Caco-2 (cell line): ENCODE measurements around the gene BHLHE40. TPM values are rescaled to one million over a fixed set of nuclear protein-coding genes. Genes with fewer than 3 reads are reported as not detected.

Experiments used
- BruUV-seq: library from RNA; stranded (reverse); fragments of 400-500 nt; replicated peaks from 2 replicates; lab custom pipeline; 2021; lab: Mats Ljungman, UMichigan
- CTCF ChIA-PET: fragments of 300-600 bp; sonication (Branson Sonifier 250); formaldehyde crosslinking; loops from one replicate; lab custom pipeline; 2022; ENCODE audit warnings: antibody characterized with exemption; lab: Charles Lee
- POLR2A ChIA-PET: fragments of 300-600 bp; sonication (Branson Sonifier 250); formaldehyde crosslinking; loops from one replicate; lab custom pipeline; 2022; ENCODE audit warnings: antibody characterized with exemption; lab: Charles Lee
- DNase-seq, 2 experiments: peaks; one replicate each; pipeline versions ENCODE4 v3.0.0 to v3.0.0-alpha.2; 2020 to 2022
- H3K27me3 ChIP-seq: replicated peaks from 2 replicates; pipeline ENCODE4 v1.6.0; 2011; ENCODE audit warnings: low read length; ENCODE audit not compliant: control insufficient read depth, insufficient read depth
- H3K36me3 ChIP-seq: 2 replicates; pipeline ENCODE4 v1.5.1; 2011; ENCODE audit warnings: low read length; ENCODE audit not compliant: control insufficient read depth, insufficient read depth
- H3K4me1 ChIP-seq: fragments of 250-450 bp; sonication (Bioruptor Pico); 2 replicates; pipeline ENCODE4 v1.5.1; 2020; ENCODE audit warnings: mild to moderate bottlenecking
- H3K4me3 ChIP-seq: 2 replicates; pipeline ENCODE4 v1.5.1; 2011; ENCODE audit warnings: low read depth, mild to moderate bottlenecking, control low read depth, low read length
- H3K9me3 ChIP-seq: fragments of 250-450 bp; sonication (Bioruptor Pico); 2 replicates; pipeline ENCODE4 v1.5.1; 2020; ENCODE audit warnings: mild to moderate bottlenecking, moderate library complexity
- H3K27ac Mint-ChIP-seq: one replicate; pipeline ENCODE4 v1.8.0; 2022; ENCODE audit warnings: mixed read lengths; ENCODE audit not compliant: unreplicated experiment
- H3K27me3 Mint-ChIP-seq: one replicate; pipeline ENCODE4 v1.8.0; 2022; ENCODE audit warnings: mixed read lengths; ENCODE audit not compliant: insufficient read depth, unreplicated experiment
- H3K36me3 Mint-ChIP-seq: one replicate; pipeline ENCODE4 v1.8.0; 2022; ENCODE audit warnings: mild to moderate bottlenecking, mixed read lengths; ENCODE audit not compliant: insufficient read depth, unreplicated experiment
- H3K4me1 Mint-ChIP-seq: one replicate; pipeline ENCODE4 v1.8.0; 2022; ENCODE audit warnings: low read depth, mixed read lengths; ENCODE audit not compliant: unreplicated experiment
- H3K4me3 Mint-ChIP-seq: one replicate; pipeline ENCODE4 v1.8.0; 2022; ENCODE audit warnings: mild to moderate bottlenecking, moderate library complexity, mixed read lengths; ENCODE audit not compliant: unreplicated experiment
- H3K9me3 Mint-ChIP-seq: one replicate; pipeline ENCODE4 v1.8.0; 2022; ENCODE audit warnings: mixed read lengths; ENCODE audit not compliant: unreplicated experiment
- intact Hi-C: fragments of 100-400 bp; cut with micrococcal nuclease; formaldehyde crosslinking; loops from one replicate; pipeline ENCODE4 v1.10.0; 2022; ENCODE audit not compliant: unreplicated experiment
- total RNA-seq: library from RNA; stranded (reverse); gene quantifications from 2 replicates; pipeline ENCODE4 v1.2.3, GENCODE V29; 2022
- TF ChIP-seq, protein P1 (sequence below), 2 experiments: fragments of 200-600 bp in 1 of 2; IDR thresholded peaks; 1 replicate in 1 of 2; 2 replicates in 1 of 2; pipeline versions ENCODE4 v1.5.1 to v1.8.0; 2011 to 2022; ENCODE audit warnings: antibody characterized with exemption in 1 of 2, control low read depth in 1 of 2, inconsistent platforms in 1 of 2, low read depth in 1 of 2, low read length in 1 of 2, mild to moderate bottlenecking in 1 of 2, moderate library complexity in 1 of 2; ENCODE audit not compliant: insufficient read depth in 1 of 2, severe bottlenecking in 1 of 2, unreplicated experiment in 1 of 2

BHLHE40 gene
- total RNA-seq, 1 experiment from 2014 or later: 8.5 TPM

DNA sequence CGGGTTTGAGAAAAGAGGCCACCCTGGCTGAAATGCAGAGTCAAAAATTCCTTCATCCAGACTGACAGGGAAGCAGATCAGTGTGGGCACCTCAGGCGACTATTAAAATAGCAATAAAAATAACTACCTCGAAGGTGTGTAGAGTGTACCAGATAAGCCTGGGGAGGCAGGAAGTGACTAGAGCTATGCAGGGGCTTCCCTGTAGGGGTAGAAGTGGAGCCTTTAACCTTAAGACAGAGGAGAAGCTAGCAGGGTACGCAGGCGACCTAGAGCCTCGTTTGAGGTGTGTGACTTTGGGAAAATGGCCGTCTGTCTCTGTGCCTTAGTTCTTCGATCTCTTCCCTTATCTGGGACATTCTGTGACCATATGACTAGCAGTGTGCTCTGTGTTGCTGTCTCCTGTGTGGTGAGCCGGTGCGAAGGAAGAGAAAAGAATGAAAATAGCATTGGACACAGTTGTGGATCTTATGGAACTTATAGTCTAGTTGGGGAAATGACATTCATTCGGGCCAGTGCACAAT lies 17.6 kb downstream of the BHLHE40 start:
- TF ChIP-seq, protein P1, sequence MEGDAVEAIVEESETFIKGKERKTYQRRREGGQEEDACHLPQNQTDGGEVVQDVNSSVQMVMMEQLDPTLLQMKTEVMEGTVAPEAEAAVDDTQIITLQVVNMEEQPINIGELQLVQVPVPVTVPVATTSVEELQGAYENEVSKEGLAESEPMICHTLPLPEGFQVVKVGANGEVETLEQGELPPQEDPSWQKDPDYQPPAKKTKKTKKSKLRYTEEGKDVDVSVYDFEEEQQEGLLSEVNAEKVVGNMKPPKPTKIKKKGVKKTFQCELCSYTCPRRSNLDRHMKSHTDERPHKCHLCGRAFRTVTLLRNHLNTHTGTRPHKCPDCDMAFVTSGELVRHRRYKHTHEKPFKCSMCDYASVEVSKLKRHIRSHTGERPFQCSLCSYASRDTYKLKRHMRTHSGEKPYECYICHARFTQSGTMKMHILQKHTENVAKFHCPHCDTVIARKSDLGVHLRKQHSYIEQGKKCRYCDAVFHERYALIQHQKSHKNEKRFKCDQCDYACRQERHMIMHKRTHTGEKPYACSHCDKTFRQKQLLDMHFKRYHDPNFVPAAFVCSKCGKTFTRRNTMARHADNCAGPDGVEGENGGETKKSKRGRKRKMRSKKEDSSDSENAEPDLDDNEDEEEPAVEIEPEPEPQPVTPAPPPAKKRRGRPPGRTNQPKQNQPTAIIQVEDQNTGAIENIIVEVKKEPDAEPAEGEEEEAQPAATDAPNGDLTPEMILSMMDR (IDR thresholded peaks at IDR 0.05; ENCODE audit: insufficient read depth in 1 of 2, low read depth in 1 of 2, low read length in 1 of 2, severe bottlenecking in 1 of 2, unreplicated experiment in 1 of 2): no peak
- H3K4me1 ChIP-seq: peaks cover 31% of the 10 kb centered on the region
- ChIA-PET POLR2A (interaction anchor here (1.0 kb wide), 1 partner anchor 17 kb away, joined by 3 read pairs; no protein-coding TSS in a partner anchor), CTCF (no interaction called here)
- no peaks in the 10 kb centered on the region for H3K27me3 ChIP-seq
- Mint-ChIP-seq H3K27ac (peak overlapping the region; percentile 68), H3K36me3 (peaks cover 6% of the 10 kb centered on the region), H3K4me1 (peaks cover 16% of the 10 kb centered on the region), H3K4me3 (no peak overlapping the region), H3K9me3 (no peaks in the 10 kb centered on the region), H3K27me3 (no peaks in the 10 kb centered on the region)
- no peak for DNase-seq
- no peaks in the 10 kb centered on the region for H3K9me3 ChIP-seq
- intact Hi-C loops: no loop called here
- no peak overlapping the region for H3K4me3 ChIP-seq
- H3K36me3 ChIP-seq: no peaks in the 10 kb centered on the region
- no TSS peak for BruUV-seq

- H3K4me3 ChIP-seq: no peak overlapping the region
- no peak for DNase-seq
- H3K27me3 ChIP-seq: no peaks in the 10 kb centered on the region
- no peaks in the 10 kb centered on the region for H3K9me3 ChIP-seq
- no peaks in the 10 kb centered on the region for H3K36me3 ChIP-seq
- Mint-ChIP-seq H3K27ac (no peak overlapping the region), H3K4me3 (no peak overlapping the region), H3K36me3 (peaks cover 6% of the 10 kb centered on the region), H3K4me1 (peaks cover 16% of the 10 kb centered on the region), H3K27me3 (no peaks in the 10 kb centered on the region), H3K9me3 (no peaks in the 10 kb centered on the region)
- intact Hi-C loops: no loop called here
- CTCF ChIA-PET: no interaction called here
- peaks cover 34% of the 10 kb centered on the region for H3K4me1 ChIP-seq
- POLR2A ChIA-PET: no interaction called here
- no TSS peak for BruUV-seq
- TF ChIP-seq, protein P1 (IDR thresholded peaks at IDR 0.05; ENCODE audit: insufficient read depth in 1 of 2, low read depth in 1 of 2, low read length in 1 of 2, severe bottlenecking in 1 of 2, unreplicated experiment in 1 of 2): no peak
Observed at GRCh38 chr3:4997946-4998345, 18.7 kb downstream of the BHLHE40 start.

DNA sequence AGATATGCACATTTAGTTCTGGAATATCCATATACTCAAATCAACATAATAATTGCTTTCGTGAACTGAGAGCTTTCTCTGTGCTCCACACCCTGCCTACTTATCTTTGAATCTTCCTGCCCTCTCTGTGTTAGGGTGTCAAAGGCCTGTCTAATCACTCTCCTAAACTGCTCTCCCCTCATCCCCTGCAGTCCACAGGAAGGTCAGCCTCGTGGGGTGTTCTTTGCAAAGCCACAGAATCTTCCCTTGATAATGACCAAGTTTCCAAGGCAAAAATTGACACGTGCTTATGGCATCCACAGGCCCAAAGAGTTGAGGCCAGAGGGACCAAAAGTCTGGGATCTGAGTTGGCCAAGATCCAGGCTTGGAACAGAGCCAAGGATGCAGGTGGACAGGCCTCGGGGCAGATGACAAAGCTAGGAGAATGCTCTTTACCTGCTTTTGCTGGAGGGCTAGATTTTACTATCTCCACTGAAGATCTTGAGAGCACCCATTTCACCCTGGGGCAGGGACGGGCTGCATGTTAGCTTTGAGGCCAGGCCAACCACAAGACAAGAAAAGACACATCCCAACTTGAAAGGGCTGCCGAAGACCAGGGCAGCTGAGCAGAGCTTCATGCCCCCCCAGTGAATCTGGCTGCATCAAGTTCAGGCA lies 20.4 kb downstream of the BHLHE40 start:
- no peaks in the 10 kb centered on the region for H3K36me3 ChIP-seq
- H3K27me3 ChIP-seq: no peaks in the 10 kb centered on the region
- peaks cover 31% of the 10 kb centered on the region for H3K4me1 ChIP-seq
- Mint-ChIP-seq H3K9me3 (no peaks in the 10 kb centered on the region), H3K4me3 (no peak overlapping the region), H3K4me1 (peaks cover 16% of the 10 kb centered on the region), H3K27me3 (no peaks in the 10 kb centered on the region), H3K36me3 (peaks cover 6% of the 10 kb centered on the region), H3K27ac (no peak overlapping the region)
- no peaks in the 10 kb centered on the region for H3K9me3 ChIP-seq
- no TSS peak for BruUV-seq
- no peak overlapping the region for H3K4me3 ChIP-seq
- ChIA-PET CTCF (no interaction called here), POLR2A (interaction anchor here (1.1 kb wide), 1 partner anchor 13 kb away, joined by 3 read pairs; no protein-coding TSS in a partner anchor)
- TF ChIP-seq, protein P1 (IDR thresholded peaks at IDR 0.05; ENCODE audit: insufficient read depth in 1 of 2, low read depth in 1 of 2, low read length in 1 of 2, severe bottlenecking in 1 of 2, unreplicated experiment in 1 of 2): no peak
- intact Hi-C loops: no loop called here
- DNase-seq: peak in 1 of 2 experiments; percentile 78
